GM19035 (cell line): ENCODE data around the gene PCDHGA3.
A peak's percentile ranks its signal among the peaks of the same experiment; 100 is the strongest.
"Not testable (repeated sequence)": the region's sequence is repeated elsewhere in the genome, so short reads cannot be mapped to it uniquely, and the experiment has no call there.

Experiments
- ATAC-seq: cut with Tn5 transposase; IDR thresholded peaks from one replicate; pipeline ENCODE4 v1.9.1; 2021; ENCODE audit not compliant: unreplicated experiment

Gene PCDHGA3

DNA sequence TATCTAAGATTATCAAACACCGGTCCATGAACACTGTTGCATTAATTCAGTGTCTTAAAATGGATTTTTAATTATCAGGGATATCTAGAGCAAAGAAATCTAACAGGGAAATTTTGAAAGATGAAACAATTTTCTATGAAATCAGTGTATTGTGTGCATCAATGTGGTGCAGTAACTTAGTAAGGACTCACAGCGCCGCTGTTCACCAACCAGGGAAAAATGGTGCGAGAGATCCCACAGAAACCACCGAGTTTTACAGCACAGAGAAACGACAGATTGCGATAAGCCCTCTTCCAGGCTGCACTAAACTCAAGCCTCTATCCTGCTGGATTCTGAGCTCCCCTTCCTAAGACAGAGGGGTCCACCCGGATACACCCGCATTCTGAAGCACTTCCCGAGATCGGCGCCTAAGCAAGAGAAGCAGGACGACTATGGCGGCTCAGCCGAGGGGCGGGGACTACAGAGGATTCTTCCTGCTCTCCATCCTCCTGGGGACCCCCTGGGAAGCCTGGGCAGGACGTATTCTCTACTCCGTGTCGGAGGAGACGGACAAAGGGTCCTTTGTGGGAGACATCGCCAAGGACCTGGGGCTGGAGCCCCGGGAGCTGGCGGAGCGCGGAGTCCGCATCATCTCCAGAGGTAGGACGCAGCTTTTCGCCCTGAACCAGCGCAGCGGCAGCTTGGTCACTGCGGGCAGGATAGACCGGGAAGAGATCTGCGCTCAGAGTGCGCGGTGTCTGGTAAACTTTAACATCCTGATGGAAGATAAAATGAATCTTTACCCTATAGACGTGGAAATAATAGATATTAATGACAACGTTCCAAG lies 39.1 kb downstream of the PCDHGA3 start, which contains the start of gene PCDHGA7:
PCDHGA7 (plus strand) TSS at position 274 of the 826 bp plus-strand sequence; CDS start at position 432, 158 bp downstream.
- ATAC-seq = no peak

DNA sequence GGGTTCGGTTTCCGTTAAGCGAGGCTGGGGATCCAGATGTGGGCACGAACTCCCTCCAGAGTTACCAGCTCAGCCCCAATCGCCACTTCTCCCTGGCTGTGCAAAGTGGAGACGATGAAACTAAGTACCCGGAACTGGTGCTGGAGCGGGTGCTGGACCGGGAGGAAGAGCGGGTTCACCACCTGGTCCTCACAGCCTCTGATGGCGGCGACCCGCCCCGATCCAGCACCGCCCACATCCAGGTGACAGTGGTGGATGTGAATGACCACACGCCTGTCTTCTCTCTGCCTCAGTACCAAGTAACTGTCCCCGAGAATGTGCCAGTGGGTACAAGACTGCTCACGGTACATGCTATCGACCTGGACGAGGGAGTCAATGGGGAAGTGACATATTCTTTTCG lies 39.7 kb downstream of the PCDHGA3 start:
- no peak for ATAC-seq

DNA sequence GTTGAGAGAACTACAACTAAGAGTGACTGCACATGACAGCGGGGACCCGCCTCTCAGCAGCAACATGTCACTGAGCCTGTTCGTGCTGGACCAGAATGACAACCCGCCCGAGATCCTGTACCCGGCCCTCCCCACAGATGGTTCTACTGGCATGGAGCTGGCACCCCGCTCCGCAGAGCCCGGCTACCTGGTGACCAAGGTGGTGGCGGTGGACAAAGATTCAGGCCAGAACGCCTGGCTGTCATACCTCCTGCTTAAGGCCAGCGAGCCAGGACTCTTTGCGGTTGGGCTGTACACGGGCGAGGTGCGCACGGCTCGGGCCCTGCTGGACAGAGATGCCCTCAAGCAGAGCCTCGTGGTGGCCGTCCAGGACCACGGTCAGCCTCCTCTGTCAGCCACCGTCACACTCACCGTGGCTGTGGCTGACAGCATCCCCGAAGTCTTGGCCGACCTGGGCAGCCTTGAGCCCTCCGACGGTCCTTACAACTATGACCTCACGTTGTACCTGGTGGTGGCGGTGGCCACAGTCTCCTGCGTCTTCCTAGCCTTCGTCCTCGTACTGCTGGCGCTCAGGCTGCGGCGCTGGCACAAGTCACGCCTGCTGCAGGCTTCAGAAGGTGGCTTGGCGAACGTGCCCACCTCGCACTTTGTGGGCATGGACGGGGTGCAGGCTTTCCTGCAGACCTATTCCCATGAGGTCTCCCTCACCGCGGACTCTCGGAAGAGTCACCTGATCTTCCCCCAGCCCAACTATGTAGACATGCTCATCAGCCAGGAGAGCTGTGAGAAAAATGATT lies 41.0 kb downstream of the PCDHGA3 start:
- ATAC-seq = no peak

DNA sequence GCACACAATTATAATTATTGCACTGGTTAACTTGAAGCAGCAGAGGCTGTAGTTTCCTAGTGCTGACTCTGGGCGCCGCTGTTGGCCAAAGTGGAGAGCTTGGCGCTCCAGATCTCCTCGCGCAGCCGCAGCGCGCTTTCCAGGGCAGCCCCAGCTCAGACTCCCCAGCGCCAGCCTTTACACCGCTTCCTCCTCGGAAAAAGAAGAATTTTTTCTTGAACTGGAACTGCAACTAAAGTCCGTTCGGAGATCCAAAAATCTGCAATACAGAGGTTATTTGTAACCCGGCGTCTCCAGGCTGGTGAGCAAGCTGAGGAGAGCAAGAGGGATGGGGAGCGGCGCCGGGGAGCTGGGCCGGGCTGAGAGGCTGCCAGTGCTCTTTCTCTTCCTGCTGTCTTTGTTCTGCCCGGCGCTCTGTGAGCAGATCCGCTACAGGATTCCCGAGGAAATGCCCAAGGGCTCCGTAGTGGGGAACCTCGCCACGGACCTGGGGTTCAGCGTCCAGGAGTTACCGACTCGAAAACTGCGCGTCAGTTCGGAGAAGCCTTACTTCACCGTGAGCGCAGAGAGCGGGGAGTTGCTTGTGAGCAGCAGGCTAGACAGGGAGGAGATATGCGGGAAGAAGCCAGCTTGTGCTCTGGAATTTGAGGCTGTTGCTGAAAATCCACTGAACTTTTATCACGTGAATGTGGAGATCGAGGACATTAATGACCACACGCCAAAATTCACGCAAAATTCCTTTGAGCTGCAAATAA lies 44.1 kb downstream of the PCDHGA3 start, which contains the start of gene PCDHGB4:
PCDHGB4 (plus strand) TSS at position 142 of the 755 bp plus-strand sequence; CDS start at position 329, 187 bp downstream.
- ATAC-seq = peak; percentile 90

DNA sequence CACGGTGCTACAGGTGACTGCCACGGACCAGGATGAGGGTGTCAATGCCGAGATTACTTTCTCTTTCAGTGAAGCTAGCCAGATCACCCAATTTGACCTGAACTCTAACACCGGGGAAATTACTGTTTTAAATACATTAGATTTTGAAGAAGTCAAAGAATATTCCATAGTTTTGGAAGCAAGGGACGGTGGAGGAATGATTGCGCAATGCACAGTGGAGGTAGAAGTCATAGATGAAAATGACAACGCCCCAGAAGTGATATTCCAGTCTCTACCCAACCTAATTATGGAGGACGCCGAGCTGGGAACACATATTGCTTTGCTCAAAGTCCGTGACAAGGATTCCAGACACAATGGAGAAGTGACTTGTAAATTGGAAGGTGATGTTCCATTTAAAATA lies 45.0 kb downstream of the PCDHGA3 start:
- ATAC-seq = no peak

DNA sequence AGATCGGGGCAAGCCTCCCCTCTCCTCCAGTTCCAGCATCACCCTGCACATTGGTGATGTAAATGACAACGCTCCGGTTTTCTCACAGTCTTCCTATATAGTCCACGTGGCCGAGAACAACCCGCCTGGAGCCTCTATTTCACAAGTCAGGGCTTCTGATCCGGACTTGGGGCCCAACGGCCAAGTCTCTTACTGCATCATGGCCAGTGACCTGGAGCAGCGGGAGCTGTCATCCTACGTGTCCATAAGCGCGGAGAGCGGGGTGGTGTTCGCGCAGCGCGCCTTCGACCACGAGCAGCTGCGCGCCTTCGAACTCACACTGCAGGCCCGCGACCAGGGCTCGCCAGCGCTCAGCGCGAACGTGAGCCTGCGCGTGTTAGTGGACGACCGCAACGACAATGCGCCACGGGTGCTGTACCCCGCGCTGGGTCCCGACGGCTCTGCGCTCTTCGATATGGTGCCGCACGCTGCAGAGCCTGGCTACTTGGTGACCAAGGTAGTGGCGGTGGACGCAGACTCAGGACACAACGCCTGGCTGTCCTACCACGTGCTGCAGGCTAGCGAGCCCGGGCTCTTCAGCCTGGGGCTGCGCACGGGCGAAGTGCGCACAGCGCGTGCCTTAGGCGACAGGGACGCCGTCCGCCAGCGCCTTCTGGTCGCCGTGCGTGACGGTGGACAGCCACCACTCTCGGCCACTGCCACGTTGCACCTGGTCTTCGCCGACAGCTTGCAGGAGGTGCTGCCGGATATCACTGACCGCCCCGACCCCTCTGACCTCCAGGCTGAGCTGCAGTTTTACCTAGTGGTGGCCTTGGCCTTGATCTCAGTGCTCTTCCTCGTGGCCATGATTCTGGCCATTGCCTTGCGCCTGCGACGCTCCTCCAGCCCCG lies 45.8 kb downstream of the PCDHGA3 start:
- no peak for ATAC-seq

DNA sequence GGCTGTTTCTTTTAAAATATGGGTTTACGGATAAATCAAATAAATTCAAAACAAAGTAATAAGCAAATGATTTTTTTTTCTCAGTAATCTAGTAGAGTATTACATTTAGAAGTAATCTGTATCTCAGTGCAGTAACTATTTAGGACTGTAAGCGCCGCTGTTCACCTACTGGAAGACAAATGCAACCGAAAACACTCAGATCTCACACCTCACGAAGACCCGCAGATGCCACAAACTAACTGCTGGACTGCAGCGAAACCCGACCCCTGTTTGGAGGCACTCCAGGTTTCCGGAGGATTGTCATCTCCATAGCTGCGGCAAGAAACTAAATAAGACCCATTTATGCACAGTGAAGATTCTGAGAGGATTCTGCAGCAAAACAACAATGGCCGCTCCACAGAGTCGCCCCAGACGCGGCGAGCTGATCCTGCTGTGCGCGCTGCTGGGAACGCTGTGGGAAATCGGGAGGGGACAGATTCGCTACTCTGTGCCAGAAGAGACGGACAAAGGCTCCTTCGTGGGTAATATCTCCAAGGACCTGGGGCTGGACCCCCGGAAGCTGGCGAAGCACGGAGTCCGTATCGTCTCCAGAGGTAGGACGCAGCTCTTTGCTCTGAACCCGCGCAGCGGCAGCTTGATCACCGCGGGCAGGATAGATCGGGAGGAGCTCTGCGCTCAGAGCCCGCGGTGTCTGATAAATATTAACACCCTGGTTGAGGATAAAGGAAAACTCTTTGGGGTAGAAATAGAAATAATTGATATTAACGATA lies 49.0 kb downstream of the PCDHGA3 start, which contains the start of gene PCDHGA8:
PCDHGA8 (plus strand) TSS at position 205 of the 770 bp plus-strand sequence; CDS start at position 386, 181 bp downstream.
- no peak for ATAC-seq

DNA sequence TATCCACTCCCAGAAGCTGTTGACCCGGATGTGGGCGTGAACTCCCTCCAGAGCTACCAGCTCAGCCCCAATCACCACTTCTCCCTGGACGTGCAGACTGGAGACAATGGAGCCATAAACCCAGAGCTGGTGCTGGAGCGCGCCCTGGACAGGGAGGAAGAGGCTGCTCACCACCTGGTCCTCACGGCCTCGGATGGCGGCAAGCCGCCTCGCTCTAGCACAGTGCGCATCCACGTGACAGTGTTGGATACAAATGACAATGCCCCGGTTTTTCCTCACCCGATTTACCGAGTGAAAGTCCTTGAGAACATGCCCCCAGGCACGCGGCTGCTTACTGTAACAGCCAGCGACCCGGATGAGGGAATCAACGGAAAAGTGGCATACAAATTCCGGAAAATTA lies 49.6 kb downstream of the PCDHGA3 start:
- no peak for ATAC-seq

DNA sequence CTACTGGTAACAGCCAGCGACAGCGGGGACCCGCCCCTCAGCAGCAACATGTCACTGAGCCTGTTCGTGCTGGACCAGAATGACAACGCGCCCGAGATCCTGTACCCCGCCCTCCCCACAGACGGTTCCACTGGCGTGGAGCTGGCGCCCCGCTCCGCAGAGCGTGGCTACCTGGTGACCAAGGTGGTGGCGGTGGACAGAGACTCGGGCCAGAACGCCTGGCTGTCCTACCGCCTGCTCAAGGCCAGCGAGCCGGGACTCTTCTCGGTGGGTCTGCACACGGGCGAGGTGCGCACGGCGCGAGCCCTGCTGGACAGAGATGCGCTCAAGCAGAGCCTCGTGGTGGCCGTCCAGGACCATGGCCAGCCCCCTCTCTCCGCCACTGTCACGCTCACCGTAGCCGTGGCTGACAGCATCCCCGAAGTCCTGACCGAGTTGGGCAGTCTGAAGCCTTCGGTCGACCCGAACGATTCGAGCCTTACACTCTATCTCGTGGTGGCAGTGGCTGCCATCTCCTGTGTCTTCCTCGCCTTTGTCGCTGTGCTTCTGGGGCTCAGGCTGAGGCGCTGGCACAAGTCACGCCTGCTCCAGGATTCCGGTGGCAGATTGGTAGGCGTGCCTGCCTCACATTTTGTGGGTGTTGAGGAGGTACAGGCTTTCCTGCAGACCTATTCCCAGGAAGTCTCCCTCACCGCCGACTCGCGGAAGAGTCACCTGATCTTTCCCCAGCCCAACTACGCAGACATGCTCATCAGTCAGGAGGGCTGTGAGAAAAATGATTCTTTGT lies 51.0 kb downstream of the PCDHGA3 start:
- not testable (repeated sequence) for ATAC-seq
